ENCODE data around the gene TMEM242.

- no peak for TF ChIP-seq CTCF (CRISPR knock-in tag; IDR thresholded peaks at IDR 0.05)
- no peak for TF ChIP-seq ZFP36L1 (CRISPR knock-in tag; IDR thresholded peaks at IDR 0.05)
- TF ChIP-seq ZNF816 (CRISPR knock-in tag; IDR thresholded peaks at IDR 0.05; ENCODE audit: borderline replicate concordance), result no peak
- TF ChIP-seq ZNF335 (CRISPR knock-in tag; IDR thresholded peaks at IDR 0.05), result no peak
- no peak for TF ChIP-seq ZNF670 (CRISPR knock-in tag; IDR thresholded peaks at IDR 0.05; ENCODE audit: borderline replicate concordance)
- no peak for TF ChIP-seq ZNF609 (CRISPR knock-in tag; IDR thresholded peaks at IDR 0.05; ENCODE audit: borderline replicate concordance)
- TF ChIP-seq RBM39 (IDR thresholded peaks at IDR 0.05; ENCODE audit: low read depth, low read length, poor library complexity, severe bottlenecking), result no peak
- no peak for TF ChIP-seq THAP9 (CRISPR knock-in tag; IDR thresholded peaks at IDR 0.05; ENCODE audit: borderline replicate concordance)
- TF ChIP-seq TBP (CRISPR knock-in tag; IDR thresholded peaks at IDR 0.05), result no peak
- TF ChIP-seq MLLT10 (CRISPR knock-in tag; IDR thresholded peaks at IDR 0.05), result no peak
- TF ChIP-seq EZH2 (conservative IDR thresholded peaks at IDR 0.05; ENCODE audit: low read depth, low read length), result no peak
- no peak for TF ChIP-seq ZBTB8A (CRISPR knock-in tag; IDR thresholded peaks at IDR 0.05; ENCODE audit: borderline replicate concordance, low read depth)
Observed at GRCh38 chr6:157332813-157333212, 9.5 kb upstream of the TMEM242 start.
